ENCODE measurements around the gene DDX3X. TPM values are rescaled to one million over a fixed set of nuclear protein-coding genes. Genes with fewer than 3 reads are reported as not detected.
A peak's percentile ranks its signal among the peaks of the same experiment; 100 is the strongest.

Gene DDX3X
- total RNA-seq, 1 donor from 2014 or later: 242 TPM

- H3K4me1 ChIP-seq (ENCODE audit: insufficient read depth, low read length): peaks cover 5% of the 10 kb centered on the region
- no peaks in the 10 kb centered on the region for H3K9me3 ChIP-seq (ENCODE audit: insufficient read depth, low read depth, low read length)
- peaks cover 2% of the 10 kb centered on the region for H3K27me3 Mint-ChIP-seq (ENCODE audit: low read depth, unreplicated experiment)
- no peak for TF ChIP-seq CTCF (IDR thresholded peaks at IDR 0.05; ENCODE audit: insufficient read depth, low read depth, low read length)
- TF ChIP-seq EZH2 (IDR thresholded peaks at IDR 0.05; ENCODE audit: insufficient read depth, low read length): no peak
- peak overlapping the region; percentile 27 for H3K27ac Mint-ChIP-seq (ENCODE audit: unreplicated experiment)
- FAIRE-seq (peak; percentile 69), DNase-seq (ENCODE audit: low read depth) (peak; percentile 36)
- no peaks in the 10 kb centered on the region for H3K36me3 ChIP-seq (ENCODE audit: insufficient read depth, low read length)
- H3K27ac ChIP-seq (ENCODE audit: low read depth, low read length): peak overlapping the region; percentile 42
- no peaks in the 10 kb centered on the region for H3K79me2 ChIP-seq (ENCODE audit: insufficient read depth, low read length)
- H3K4me2 ChIP-seq (ENCODE audit: low read length): peak overlapping the region; percentile 36
- no peaks in the 10 kb centered on the region for H3K27me3 ChIP-seq (ENCODE audit: insufficient read depth, low read length)
- no peaks in the 10 kb centered on the region for H4K20me1 ChIP-seq (ENCODE audit: insufficient read depth, low read length)
- H3K4me1 Mint-ChIP-seq (ENCODE audit: low read depth, unreplicated experiment): peaks cover 7% of the 10 kb centered on the region
- no peaks in the 10 kb centered on the region for H3K36me3 Mint-ChIP-seq (ENCODE audit: low read depth, unreplicated experiment)
- no peak overlapping the region for H3K4me3 ChIP-seq (ENCODE audit: insufficient read depth, low read depth, low read length)
- H3K9me3 Mint-ChIP-seq (ENCODE audit: unreplicated experiment): no peaks in the 10 kb centered on the region
- H3K4me3 Mint-ChIP-seq (ENCODE audit: unreplicated experiment): no peak overlapping the region
- H2AFZ ChIP-seq (ENCODE audit: low read depth, low read length): peak overlapping the region; percentile 26
- no peak overlapping the region for H3K9ac ChIP-seq (ENCODE audit: low read length)
Measured at GRCh38 chrX:41300758-41301437, 33.1 kb upstream of the DDX3X start.

- Histone ChIP-seq H2AFZ (ENCODE audit: low read depth, low read length) (peak overlapping the region; percentile 26), H3K27me3 (ENCODE audit: insufficient read depth, low read length) (no peaks in the 10 kb centered on the region), H3K27ac (ENCODE audit: low read depth, low read length) (peak overlapping the region; percentile 33), H3K9ac (ENCODE audit: low read length) (no peak overlapping the region), H3K36me3 (ENCODE audit: insufficient read depth, low read length) (no peaks in the 10 kb centered on the region), H3K79me2 (ENCODE audit: insufficient read depth, low read length) (no peaks in the 10 kb centered on the region), H4K20me1 (ENCODE audit: insufficient read depth, low read length) (no peaks in the 10 kb centered on the region), H3K4me3 (ENCODE audit: insufficient read depth, low read depth, low read length) (no peak overlapping the region), H3K4me2 (ENCODE audit: low read length) (no peak overlapping the region), H3K4me1 (ENCODE audit: insufficient read depth, low read length) (peaks cover 5% of the 10 kb centered on the region), H3K9me3 (ENCODE audit: insufficient read depth, low read depth, low read length) (no peaks in the 10 kb centered on the region)
- DNase-seq (ENCODE audit: low read depth) (no peak), FAIRE-seq (peak; percentile 59)
- Mint-ChIP-seq H3K27me3 (ENCODE audit: low read depth, unreplicated experiment) (peaks cover 2% of the 10 kb centered on the region), H3K27ac (ENCODE audit: unreplicated experiment) (no peak overlapping the region), H3K4me3 (ENCODE audit: unreplicated experiment) (no peak overlapping the region), H3K36me3 (ENCODE audit: low read depth, unreplicated experiment) (no peaks in the 10 kb centered on the region), H3K9me3 (ENCODE audit: unreplicated experiment) (no peaks in the 10 kb centered on the region), H3K4me1 (ENCODE audit: low read depth, unreplicated experiment) (peaks cover 7% of the 10 kb centered on the region)
- TF ChIP-seq CTCF (IDR thresholded peaks at IDR 0.05; ENCODE audit: insufficient read depth, low read depth, low read length) (no peak), EZH2 (IDR thresholded peaks at IDR 0.05; ENCODE audit: insufficient read depth, low read length) (no peak)
Measured at GRCh38 chrX:41301438-41301824, 32.5 kb upstream of the DDX3X start.

GRCh38 chrX:41302370-41302769 is 31.6 kb upstream of the DDX3X start:
- Histone ChIP-seq H3K36me3 (ENCODE audit: insufficient read depth, low read length) (no peaks in the 10 kb centered on the region), H2AFZ (ENCODE audit: low read depth, low read length) (no peak overlapping the region), H3K4me1 (ENCODE audit: insufficient read depth, low read length) (peaks cover 5% of the 10 kb centered on the region), H3K9ac (ENCODE audit: low read length) (no peak overlapping the region), H3K9me3 (ENCODE audit: insufficient read depth, low read depth, low read length) (no peaks in the 10 kb centered on the region), H4K20me1 (ENCODE audit: insufficient read depth, low read length) (no peaks in the 10 kb centered on the region), H3K79me2 (ENCODE audit: insufficient read depth, low read length) (no peaks in the 10 kb centered on the region), H3K27ac (ENCODE audit: low read depth, low read length) (no peak overlapping the region), H3K4me3 (ENCODE audit: insufficient read depth, low read depth, low read length) (no peak overlapping the region), H3K4me2 (ENCODE audit: low read length) (no peak overlapping the region), H3K27me3 (ENCODE audit: insufficient read depth, low read length) (no peaks in the 10 kb centered on the region)
- DNase-seq (ENCODE audit: low read depth): no peak
- Mint-ChIP-seq H3K4me3 (ENCODE audit: unreplicated experiment) (no peak overlapping the region), H3K27ac (ENCODE audit: unreplicated experiment) (no peak overlapping the region), H3K9me3 (ENCODE audit: unreplicated experiment) (no peaks in the 10 kb centered on the region), H3K36me3 (ENCODE audit: low read depth, unreplicated experiment) (no peaks in the 10 kb centered on the region), H3K4me1 (ENCODE audit: low read depth, unreplicated experiment) (peaks cover 7% of the 10 kb centered on the region), H3K27me3 (ENCODE audit: low read depth, unreplicated experiment) (peaks cover 2% of the 10 kb centered on the region)
- TF ChIP-seq CTCF (IDR thresholded peaks at IDR 0.05; ENCODE audit: insufficient read depth, low read depth, low read length): no peak
- TF ChIP-seq EZH2 (IDR thresholded peaks at IDR 0.05; ENCODE audit: insufficient read depth, low read length): no peak
- FAIRE-seq: no peak

Data from astrocyte (in vitro differentiated cells and primary cell).